ENCODE measurements around the gene BCL2L13.

BCL2L13 gene

DNA sequence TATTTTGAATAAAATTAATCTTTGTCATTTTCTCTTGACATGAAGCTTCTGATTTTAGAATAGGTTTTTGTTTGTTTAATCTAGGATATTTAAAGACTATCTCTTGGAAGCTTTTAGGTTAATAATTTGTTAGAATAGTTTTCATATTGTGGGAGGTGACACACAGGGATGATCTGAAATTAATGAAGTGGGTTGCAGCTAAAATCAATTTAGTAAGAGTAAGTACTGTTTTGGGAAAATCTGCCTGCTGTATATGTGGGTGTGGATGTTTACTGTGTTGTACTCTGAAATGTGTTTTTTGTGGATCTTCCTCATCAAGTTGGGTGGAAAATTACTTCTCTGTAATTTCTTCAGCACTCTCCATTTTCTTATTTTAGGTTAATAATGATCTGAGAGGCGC, 68.4 kb downstream of the BCL2L13 start:
- TF ChIP-seq, protein P1, sequence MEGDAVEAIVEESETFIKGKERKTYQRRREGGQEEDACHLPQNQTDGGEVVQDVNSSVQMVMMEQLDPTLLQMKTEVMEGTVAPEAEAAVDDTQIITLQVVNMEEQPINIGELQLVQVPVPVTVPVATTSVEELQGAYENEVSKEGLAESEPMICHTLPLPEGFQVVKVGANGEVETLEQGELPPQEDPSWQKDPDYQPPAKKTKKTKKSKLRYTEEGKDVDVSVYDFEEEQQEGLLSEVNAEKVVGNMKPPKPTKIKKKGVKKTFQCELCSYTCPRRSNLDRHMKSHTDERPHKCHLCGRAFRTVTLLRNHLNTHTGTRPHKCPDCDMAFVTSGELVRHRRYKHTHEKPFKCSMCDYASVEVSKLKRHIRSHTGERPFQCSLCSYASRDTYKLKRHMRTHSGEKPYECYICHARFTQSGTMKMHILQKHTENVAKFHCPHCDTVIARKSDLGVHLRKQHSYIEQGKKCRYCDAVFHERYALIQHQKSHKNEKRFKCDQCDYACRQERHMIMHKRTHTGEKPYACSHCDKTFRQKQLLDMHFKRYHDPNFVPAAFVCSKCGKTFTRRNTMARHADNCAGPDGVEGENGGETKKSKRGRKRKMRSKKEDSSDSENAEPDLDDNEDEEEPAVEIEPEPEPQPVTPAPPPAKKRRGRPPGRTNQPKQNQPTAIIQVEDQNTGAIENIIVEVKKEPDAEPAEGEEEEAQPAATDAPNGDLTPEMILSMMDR (IDR thresholded peaks at IDR 0.05; ENCODE audit: extremely low read depth, insufficient read depth, missing control alignments) = no peak
- no peak for DNase-seq (ENCODE audit: low spot score)
- in situ Hi-C loops (cut with MboI; ENCODE audit: low pct_unique_long_range_greater_than_20kb, low sequenced_read_pairs, unreplicated experiment) = no loop called here

DNA sequence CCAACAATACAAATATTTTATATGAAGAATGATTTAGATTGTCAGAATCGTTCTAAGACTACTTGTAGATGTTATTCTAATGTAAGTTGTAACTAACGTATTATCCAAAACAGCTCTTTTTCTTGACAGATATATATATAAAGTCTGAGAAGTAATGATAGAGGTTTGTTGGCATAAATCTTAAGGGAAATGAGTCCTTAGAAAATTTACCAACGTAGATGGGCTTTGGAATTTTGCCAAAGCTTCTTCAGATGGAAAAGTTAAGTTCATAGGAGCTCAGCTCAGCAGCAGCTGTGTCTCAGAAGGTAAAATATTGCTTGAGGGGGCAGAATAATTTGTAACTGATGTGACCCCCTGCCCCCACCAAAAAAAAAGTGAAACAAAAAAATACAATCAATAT, 69.0 kb downstream of the BCL2L13 start:
- in situ Hi-C loops (cut with MboI; ENCODE audit: low pct_unique_long_range_greater_than_20kb, low sequenced_read_pairs, unreplicated experiment) = no loop called here
- DNase-seq (ENCODE audit: low spot score) = no peak
- TF ChIP-seq, protein P1 (IDR thresholded peaks at IDR 0.05; ENCODE audit: extremely low read depth, insufficient read depth, missing control alignments) = no peak

DNA sequence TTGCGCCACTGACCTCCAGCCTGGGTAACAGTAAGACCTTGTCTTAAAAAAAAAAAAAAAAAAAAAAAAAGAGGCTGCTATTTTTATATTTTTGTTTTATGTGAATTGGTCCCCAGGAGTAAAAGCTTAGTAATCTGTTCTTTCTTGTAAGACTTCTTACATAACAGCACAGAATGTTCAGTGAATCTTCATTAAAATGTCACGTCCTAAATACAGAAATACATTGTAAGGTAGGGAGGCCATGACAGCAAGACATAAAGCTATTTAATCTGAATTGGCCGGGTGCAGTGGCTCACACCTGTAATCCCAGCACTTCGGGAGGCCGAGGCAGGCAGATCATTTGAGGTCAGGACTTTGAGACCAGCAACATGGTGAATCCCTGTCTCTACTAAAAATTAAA, 71.5 kb downstream of the BCL2L13 start:
- DNase-seq (ENCODE audit: low spot score) = no peak
- in situ Hi-C loops (cut with MboI; ENCODE audit: low pct_unique_long_range_greater_than_20kb, low sequenced_read_pairs, unreplicated experiment) = no loop called here
- TF ChIP-seq, protein P1 (IDR thresholded peaks at IDR 0.05; ENCODE audit: extremely low read depth, insufficient read depth, missing control alignments) = no peak

DNA sequence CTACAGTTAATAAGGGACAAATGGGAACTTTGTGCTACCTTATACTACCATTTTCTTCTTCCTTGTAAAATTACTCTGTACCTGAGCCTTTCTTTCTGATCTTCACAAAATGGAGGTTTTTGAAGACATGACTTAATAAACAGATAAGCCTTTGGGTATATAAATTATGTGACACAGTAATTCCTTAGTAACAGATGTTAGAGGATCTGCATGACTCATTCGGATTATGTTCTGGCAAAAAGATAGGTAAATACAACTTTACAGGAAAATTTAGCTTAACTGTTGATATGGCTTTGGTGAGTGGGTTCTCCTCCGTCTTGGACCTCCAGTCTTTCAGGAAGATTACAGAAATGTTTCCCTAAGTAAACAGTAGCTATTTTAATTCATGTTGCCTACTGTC, 73.9 kb downstream of the BCL2L13 start:
- TF ChIP-seq, protein P1 (IDR thresholded peaks at IDR 0.05; ENCODE audit: extremely low read depth, insufficient read depth, missing control alignments) = no peak
- DNase-seq (ENCODE audit: low spot score) = no peak
- in situ Hi-C loops (cut with MboI; ENCODE audit: low pct_unique_long_range_greater_than_20kb, low sequenced_read_pairs, unreplicated experiment) = no loop called here

DNA sequence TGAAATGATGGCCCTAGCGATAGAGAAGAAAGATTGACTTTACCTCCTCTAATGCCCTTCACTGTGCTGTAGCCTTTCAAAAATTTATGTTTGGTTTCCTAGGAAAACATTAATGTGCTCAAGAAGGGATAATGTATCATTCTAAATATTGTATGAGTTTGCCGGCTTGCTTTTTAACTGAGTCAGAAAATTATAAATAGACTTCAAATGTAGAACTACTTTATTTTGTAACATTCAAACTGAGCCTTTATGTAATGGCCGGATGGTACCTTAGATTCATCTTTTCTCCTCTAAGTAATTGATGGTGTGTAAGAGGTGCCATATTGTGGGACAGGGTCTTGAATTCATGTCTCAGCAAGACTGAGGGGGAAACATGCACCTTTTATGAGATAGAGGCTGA, 78.0 kb downstream of the BCL2L13 start:
- TF ChIP-seq, protein P1 (IDR thresholded peaks at IDR 0.05; ENCODE audit: extremely low read depth, insufficient read depth, missing control alignments) = no peak
- no peak for DNase-seq (ENCODE audit: low spot score)
- in situ Hi-C loops (cut with MboI; ENCODE audit: low pct_unique_long_range_greater_than_20kb, low sequenced_read_pairs, unreplicated experiment) = no loop called here

DNA sequence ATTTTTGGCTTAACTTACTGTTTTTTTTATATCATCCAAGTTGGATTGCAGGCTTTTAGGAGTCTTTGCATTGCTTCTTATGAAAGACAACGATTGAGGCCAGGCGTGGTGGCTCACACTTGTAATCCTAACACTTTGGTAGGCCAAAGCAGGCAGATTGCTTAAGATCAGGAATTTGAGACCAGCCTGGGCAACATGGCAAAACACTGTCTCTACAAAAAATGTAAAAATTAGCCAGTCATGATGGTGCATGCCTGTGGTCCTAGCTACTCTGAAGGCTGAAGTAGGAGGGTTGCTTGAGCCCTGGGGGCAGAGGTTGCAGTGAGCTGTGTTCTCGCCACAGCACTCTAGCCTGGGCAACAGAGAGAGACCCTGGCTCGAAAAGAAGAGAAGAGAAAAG, 79.2 kb downstream of the BCL2L13 start:
- in situ Hi-C loops (cut with MboI; ENCODE audit: low pct_unique_long_range_greater_than_20kb, low sequenced_read_pairs, unreplicated experiment) = no loop called here
- TF ChIP-seq, protein P1 (IDR thresholded peaks at IDR 0.05; ENCODE audit: extremely low read depth, insufficient read depth, missing control alignments) = no peak
- DNase-seq (ENCODE audit: low spot score) = no peak

DNA sequence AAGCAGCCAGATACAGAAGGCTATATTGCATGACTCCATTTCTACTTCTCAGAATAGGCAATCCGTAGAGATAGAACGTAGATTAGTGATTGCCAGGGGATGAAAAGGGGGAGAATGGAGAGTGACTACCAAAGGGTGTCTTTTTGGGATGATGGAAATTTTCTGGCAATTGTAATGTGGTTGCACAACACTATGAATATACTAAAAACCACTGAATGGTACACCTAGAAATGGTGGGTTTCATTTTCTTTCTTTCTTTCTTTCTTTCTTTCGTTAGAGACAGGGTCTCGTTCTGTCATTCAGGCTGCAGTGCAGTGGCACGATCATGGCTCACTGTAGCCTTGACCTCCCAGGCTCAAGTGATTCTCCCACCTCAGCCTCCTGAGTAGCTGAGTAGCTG, 81.4 kb downstream of the BCL2L13 start:
- DNase-seq (ENCODE audit: low spot score) = no peak
- in situ Hi-C loops (cut with MboI; ENCODE audit: low pct_unique_long_range_greater_than_20kb, low sequenced_read_pairs, unreplicated experiment) = no loop called here
- TF ChIP-seq, protein P1 (IDR thresholded peaks at IDR 0.05; ENCODE audit: extremely low read depth, insufficient read depth, missing control alignments) = no peak

Measured in GM13977 (cell line).